ENCODE results near the gene EXOSC10. TPM values are rescaled to one million over a fixed set of nuclear protein-coding genes. Genes with fewer than 3 reads are reported as not detected.

EXOSC10 gene
- 100 to 1,000 TPM in 1 of 2 donors, 10 to 100 TPM in 1; 69.0 to 102 TPM for total RNA-seq

DNA sequence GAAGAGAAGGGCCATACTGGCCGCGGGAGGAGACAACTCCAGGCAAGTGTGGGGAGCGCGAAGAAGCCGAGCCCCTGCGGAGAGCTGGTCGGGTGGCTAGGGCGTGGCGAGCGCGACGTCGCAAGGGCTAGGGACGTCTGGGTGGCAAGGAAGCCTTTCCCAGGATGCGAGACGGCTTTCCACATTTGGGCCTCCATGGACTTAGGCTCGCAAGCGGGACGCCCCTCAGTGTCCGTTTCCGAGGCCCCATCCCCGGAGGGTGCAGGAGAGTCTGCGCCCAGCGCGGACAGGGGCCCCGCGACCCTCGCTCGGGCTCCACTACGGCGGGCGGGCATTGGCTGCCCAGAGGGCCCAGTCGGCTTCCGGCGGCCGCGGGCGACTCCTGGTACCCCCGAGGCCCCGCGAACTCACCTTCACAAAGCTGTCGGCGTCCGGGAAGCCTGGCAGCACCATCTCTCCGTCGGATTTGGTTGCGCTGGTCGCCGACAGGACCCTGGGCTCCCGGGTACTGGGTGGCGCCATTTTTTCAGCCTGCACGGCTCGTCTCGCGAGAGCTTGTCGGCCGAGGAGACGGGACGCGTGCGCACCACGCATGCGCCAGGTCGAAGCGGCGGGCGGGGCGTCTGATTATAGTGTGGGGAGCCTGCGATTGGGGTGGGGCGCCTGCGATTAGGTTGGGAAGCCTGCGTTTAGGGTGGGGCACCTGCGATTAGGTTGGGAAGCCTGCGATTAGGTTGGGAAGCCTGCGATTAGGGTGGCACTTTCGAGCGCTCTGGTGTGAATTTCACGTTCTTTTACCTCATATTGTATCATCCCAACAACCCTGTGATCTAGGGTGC lies at the start of gene EXOSC10:
TSS of gene EXOSC10 (minus strand) at position 560 of the 839 bp plus-strand sequence. CDS start at position 522, 38 bp downstream.
- H3K36me3 Mint-ChIP-seq (ENCODE audit: low read depth) = peaks cover 52% of the 10 kb centered on the region
- peak within 1 kb of the TSS; percentile 96 for H3K27ac Mint-ChIP-seq
- ATAC-seq (replicated peaks) = peak; percentile 97
- no peaks in the 10 kb centered on the region for H3K27me3 Mint-ChIP-seq
- H3K4me3 Mint-ChIP-seq = peak within 1 kb of the TSS; percentile 96
- H3K4me1 Mint-ChIP-seq = peaks cover 6% of the 10 kb centered on the region
- no peaks in the 10 kb centered on the region for H3K9me3 Mint-ChIP-seq

DNA sequence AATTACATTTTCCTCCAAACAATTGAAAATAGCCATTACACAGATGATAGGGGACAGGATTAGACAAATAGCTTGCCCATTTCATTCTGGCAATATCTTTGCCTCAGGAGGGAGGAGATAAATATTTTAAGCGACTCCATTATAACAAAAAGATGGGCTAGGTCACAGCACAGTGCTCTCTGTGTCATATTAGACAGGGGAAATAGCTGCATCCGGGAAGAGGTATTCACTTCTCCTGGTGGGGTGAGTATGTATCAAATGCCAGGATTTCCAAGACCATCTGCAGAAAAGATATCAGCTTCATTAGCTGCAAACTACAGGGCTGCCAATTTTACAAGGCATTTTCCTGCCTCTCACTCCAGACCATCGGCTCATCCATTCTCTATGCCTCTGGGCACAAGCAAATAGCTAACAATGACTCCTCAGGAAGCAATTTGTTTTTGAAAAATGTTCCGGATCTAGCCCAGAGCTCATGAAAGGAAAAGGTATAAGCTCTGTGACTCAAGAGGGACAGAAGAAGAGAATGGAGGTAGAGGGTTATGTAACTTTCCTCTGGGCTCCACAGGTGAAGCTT lies 47.6 kb upstream of the EXOSC10 start:
- Mint-ChIP-seq H3K36me3 (ENCODE audit: low read depth) (peaks cover 90% of the 10 kb centered on the region), H3K27ac (no peak overlapping the region), H3K4me3 (no peak overlapping the region), H3K4me1 (peaks cover 7% of the 10 kb centered on the region), H3K27me3 (no peaks in the 10 kb centered on the region), H3K9me3 (no peaks in the 10 kb centered on the region)
- no peak for ATAC-seq (replicated peaks)

DNA sequence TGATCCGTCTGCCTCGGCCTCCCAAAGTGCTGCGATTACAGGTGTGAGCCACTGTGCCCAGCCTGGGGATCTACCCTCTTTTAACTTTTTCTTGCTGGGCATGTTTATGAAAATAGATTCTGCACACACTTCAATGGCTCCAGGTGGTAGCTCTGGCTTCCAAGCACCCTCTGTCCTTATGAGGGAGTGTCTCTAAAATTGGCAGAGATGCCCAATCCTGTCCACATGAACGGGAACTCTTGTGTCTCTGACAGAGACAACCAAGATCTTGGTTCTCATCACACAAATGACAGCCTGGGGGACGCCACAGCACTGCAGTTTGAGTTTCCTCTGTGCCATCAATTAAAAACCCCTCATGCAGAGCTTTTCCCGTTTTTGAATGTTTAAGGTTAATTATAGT lies 46.1 kb upstream of the EXOSC10 start:
- no peak for ATAC-seq (replicated peaks)
- Mint-ChIP-seq H3K4me3 (no peak overlapping the region), H3K9me3 (no peaks in the 10 kb centered on the region), H3K27ac (no peak overlapping the region), H3K4me1 (peaks cover 7% of the 10 kb centered on the region), H3K27me3 (no peaks in the 10 kb centered on the region), H3K36me3 (ENCODE audit: low read depth) (peaks cover 84% of the 10 kb centered on the region)

DNA sequence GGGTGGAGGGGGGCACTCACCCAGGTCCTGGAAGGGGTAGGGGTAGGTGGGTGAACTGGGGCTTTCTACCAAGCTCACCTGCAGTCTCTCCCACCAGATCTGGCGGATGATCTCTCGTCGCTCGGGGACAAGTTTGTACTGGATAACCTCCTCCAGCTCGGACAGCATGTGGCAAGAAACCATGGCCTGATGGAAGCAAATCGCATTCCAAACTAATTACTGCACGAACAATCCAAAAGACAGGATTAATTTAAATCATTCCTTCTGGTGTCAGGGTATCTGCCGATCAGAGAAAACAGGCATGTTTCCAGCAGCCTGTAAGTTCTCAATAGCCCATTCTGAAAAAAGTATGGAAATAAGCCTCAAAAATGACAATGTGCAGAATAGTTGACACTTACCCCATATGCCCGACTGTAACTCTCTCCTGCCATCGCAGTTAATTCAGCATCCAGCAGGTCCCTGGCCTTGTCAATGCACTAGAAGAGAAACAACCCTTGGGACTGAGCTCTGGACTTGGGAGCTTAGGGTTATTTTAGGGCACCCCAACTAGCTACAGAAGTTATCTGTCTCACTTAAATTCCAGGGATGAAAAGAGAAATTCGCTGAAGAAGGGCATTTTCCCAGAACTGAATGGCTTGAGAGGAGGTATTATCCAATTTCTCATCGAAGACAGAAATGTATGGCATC lies 45.0 kb upstream of the EXOSC10 start:
- Mint-ChIP-seq H3K27ac (no peak overlapping the region), H3K4me1 (peaks cover 7% of the 10 kb centered on the region), H3K27me3 (no peaks in the 10 kb centered on the region), H3K36me3 (ENCODE audit: low read depth) (peaks cover 84% of the 10 kb centered on the region), H3K9me3 (no peaks in the 10 kb centered on the region), H3K4me3 (no peak overlapping the region)
- ATAC-seq (replicated peaks) = no peak

DNA sequence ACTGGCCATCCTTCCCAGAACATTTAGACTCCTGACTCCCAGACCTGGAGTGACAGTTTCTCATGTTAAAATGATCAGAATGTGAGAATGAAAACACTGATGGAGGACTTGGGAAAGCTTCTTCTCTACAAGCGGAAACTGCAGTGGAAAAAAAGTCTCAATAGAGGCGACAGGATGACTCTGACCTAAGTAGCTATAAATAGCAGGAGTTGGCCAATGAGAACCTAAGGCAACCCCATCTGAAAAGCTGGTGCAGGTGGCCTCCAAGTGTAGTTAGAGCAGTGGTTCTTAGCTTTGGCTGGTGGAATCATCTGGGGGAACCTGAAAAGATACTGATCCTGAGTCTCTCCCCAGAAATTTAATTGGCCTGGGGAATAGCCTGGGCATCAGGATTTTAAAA lies 44.2 kb upstream of the EXOSC10 start:
- Mint-ChIP-seq H3K27me3 (no peaks in the 10 kb centered on the region), H3K36me3 (ENCODE audit: low read depth) (peaks cover 83% of the 10 kb centered on the region), H3K27ac (peak overlapping the region; percentile 85), H3K4me1 (peaks cover 9% of the 10 kb centered on the region), H3K9me3 (no peaks in the 10 kb centered on the region), H3K4me3 (peak overlapping the region; percentile 36)
- ATAC-seq (replicated peaks) = peak; percentile 69

DNA sequence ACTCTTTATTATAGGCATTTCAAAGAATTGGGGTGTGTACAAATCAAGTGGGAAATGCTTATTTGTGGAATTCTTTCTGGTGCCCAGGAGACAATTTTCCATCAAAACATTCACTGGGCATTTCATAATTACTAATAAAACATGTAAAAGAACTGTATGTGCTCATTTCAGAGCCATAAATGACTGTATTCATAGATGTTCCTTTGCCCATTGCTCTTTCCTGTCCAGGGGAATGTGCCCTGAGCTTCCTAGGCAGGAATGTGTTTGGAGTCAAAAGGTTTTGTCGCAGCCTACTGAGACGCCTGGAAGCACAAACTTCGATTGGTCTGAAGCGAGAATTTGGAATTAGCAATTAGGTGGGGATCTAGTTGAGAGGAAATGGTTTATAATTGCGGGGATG lies 43.7 kb upstream of the EXOSC10 start:
- peaks cover 85% of the 10 kb centered on the region for H3K36me3 Mint-ChIP-seq (ENCODE audit: low read depth)
- no peaks in the 10 kb centered on the region for H3K27me3 Mint-ChIP-seq
- H3K9me3 Mint-ChIP-seq = no peaks in the 10 kb centered on the region
- no peak for ATAC-seq (replicated peaks)
- H3K4me1 Mint-ChIP-seq = peaks cover 11% of the 10 kb centered on the region
- H3K4me3 Mint-ChIP-seq = peak overlapping the region; percentile 36
- H3K27ac Mint-ChIP-seq = peak overlapping the region; percentile 85

DNA sequence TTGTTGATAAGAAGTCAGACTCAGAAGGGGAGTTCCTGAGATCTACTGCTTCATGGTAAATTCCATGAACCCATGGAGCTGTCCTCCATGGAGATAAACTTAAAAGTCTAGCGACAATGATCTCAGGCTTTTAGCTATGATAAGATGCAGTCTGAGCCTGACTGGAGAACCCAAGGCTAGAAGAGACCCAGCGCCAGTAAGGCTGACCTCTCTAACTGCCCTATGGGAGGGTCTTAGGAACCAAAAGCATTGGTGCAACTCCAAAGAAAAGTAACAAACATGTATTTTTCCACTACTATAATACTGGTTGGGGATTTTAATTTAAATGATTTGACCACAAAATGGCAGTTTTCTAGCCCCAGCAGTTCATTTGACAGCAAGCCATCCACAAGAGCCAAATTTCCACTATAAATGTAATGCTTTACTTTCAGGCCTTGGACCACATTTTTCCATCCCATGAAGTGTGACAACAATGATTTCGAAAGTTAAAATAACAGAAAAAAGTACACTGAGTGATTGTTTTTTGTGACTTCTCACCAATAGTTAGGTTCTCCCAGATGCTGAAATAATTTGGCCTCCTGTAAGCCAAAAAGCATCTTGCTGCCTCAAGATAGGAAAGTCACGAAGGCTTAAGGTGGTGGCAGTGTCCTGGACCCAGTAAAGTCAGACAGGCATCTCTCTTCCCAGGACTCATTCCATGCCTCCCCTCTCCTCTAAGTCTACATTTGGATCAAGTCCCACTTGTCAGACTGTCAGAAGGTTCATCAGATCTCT lies 43.1 kb upstream of the EXOSC10 start:
- peak overlapping the region; percentile 85 for H3K27ac Mint-ChIP-seq
- no peak for ATAC-seq (replicated peaks)
- H3K36me3 Mint-ChIP-seq (ENCODE audit: low read depth) = peaks cover 85% of the 10 kb centered on the region
- no peaks in the 10 kb centered on the region for H3K27me3 Mint-ChIP-seq
- H3K4me1 Mint-ChIP-seq = peaks cover 11% of the 10 kb centered on the region
- no peak overlapping the region for H3K4me3 Mint-ChIP-seq
- no peaks in the 10 kb centered on the region for H3K9me3 Mint-ChIP-seq

DNA sequence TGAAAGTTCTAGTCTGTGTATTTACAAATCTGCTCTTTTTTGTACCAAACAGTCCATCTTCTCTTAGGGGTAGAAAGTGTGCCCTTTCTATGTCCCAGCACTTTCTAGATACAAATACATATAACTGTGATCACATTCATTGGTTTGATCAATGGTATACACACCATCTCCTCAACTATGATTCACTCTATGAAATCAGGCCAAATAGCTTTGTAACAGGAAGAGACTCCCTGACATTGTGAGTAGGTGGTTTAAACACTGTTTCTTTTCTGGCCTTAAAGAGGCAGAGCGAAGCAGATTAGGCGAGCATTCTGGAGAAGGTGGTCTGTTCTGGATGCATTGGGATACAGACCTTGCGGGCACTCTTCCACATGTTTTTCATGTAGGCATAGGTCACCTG lies 39.3 kb upstream of the EXOSC10 start:
- H3K4me1 Mint-ChIP-seq = peaks cover 11% of the 10 kb centered on the region
- no peak for ATAC-seq (replicated peaks)
- no peak overlapping the region for H3K4me3 Mint-ChIP-seq
- peak overlapping the region; percentile 74 for H3K27ac Mint-ChIP-seq
- peaks cover 80% of the 10 kb centered on the region for H3K36me3 Mint-ChIP-seq (ENCODE audit: low read depth)
- no peaks in the 10 kb centered on the region for H3K27me3 Mint-ChIP-seq
- H3K9me3 Mint-ChIP-seq = no peaks in the 10 kb centered on the region

DNA sequence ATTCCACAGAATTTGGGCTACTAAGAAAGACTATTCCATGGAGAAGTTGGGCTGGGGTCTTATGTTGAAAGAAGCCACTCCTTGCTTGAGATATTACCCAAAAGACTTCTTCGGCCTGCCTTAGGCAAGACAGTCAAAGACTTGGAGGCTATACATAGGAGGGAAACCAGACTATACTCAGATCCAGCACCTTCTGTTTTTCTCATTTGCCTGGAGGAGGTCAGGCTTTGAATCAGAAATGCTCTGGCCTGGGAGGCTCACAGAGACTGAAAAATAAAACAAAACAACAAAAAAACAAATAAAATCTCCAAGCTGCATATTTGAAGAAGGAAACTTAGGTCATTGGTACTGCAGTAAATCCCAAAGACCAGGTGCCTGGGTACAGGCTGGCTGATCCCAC lies 38.4 kb upstream of the EXOSC10 start:
- ATAC-seq (replicated peaks) = no peak
- H3K9me3 Mint-ChIP-seq = no peaks in the 10 kb centered on the region
- peak overlapping the region; percentile 74 for H3K27ac Mint-ChIP-seq
- peaks cover 80% of the 10 kb centered on the region for H3K36me3 Mint-ChIP-seq (ENCODE audit: low read depth)
- no peak overlapping the region for H3K4me3 Mint-ChIP-seq
- H3K4me1 Mint-ChIP-seq = peaks cover 4% of the 10 kb centered on the region
- no peaks in the 10 kb centered on the region for H3K27me3 Mint-ChIP-seq

DNA sequence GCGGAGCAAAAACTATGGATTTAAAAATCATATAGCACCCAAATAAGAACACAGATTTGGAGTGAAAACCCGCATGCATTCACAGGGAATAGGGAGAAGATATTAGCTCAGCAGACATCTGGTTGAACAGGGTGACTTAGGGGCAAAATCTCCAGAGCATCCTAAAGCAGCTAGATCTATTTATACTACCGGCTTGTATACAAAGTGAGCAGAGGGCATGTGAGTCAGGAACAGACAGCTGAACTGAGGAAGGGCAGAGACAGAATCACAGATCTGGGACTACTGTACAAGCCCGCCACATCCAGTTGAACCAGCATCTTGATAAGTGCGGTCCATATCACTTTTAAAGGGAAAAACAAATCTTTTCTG lies 35.2 kb upstream of the EXOSC10 start:
- H3K9me3 Mint-ChIP-seq = no peaks in the 10 kb centered on the region
- ATAC-seq (replicated peaks) = no peak
- no peak overlapping the region for H3K27ac Mint-ChIP-seq
- no peaks in the 10 kb centered on the region for H3K27me3 Mint-ChIP-seq
- peaks cover 93% of the 10 kb centered on the region for H3K36me3 Mint-ChIP-seq (ENCODE audit: low read depth)
- no peak overlapping the region for H3K4me3 Mint-ChIP-seq
- H3K4me1 Mint-ChIP-seq = peaks cover 4% of the 10 kb centered on the region

DNA sequence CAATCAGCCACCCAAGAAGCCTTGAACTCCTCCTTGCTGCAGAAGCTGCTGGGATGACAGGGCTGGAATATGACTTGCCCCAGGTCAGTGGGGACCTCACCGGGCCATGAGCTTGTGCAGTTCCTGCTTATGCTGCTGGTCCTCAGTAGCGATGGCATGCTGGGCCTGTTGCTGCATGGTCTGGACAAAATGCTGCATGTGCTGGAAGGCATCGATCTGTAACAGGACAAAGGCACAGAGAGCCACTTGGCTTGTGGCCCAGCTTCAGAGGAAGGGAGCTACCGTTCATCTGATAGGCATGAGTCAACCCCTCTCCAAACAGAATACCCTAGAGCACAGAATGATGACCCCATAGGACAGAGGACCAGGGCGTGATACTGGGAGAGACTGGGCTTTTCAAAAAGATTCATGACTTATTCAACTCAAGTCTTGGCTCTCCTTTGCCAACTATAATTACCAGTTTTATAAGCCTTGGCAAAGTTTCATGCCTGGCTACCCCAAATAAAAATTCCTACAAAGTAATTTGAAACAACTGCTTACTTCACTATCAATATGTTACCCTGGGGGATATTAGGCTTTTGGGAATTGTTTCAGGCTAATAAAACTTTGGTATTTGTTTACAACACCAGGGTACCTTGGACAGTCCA lies 34.7 kb upstream of the EXOSC10 start:
- Mint-ChIP-seq H3K36me3 (ENCODE audit: low read depth) (peaks cover 93% of the 10 kb centered on the region), H3K9me3 (no peaks in the 10 kb centered on the region), H3K4me3 (no peak overlapping the region), H3K27ac (peak overlapping the region; percentile 24), H3K27me3 (no peaks in the 10 kb centered on the region), H3K4me1 (peaks cover 4% of the 10 kb centered on the region)
- no peak for ATAC-seq (replicated peaks)

DNA sequence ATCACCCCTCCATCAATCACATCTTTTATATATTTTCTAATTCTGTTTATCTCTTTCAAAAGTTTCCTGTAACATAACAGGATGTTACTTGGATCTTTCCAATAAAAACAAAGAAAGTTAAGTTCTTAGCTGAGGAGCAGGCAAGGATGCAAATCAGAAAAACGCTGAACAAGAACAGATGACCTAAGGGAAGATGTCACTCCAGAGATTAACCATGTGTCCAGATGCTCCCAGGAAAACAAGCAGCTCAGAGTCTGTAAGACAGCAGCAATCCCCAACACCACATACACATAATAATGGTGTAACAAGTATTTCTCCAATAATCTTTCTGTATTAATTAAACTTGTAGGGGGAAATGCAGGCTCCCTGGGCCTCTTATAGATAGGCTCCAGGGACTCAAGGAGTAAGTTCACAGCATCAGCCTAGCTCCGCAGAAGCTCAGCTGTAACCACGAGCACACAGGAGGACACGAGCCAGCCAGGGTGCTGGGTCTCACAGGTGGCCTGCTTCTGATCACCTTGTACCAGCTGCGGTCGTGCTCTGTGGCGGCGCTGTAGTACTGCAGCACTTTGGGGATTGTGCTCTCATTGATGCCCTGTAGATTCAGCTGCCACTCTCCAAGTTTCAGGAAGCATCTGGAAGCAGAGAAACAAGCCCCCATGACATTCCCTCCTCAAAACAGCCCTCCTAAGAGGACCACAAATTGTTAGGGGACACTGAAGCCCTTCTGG lies 33.1 kb upstream of the EXOSC10 start:
- ATAC-seq (replicated peaks) = no peak
- Mint-ChIP-seq H3K4me3 (no peak overlapping the region), H3K9me3 (no peaks in the 10 kb centered on the region), H3K27ac (no peak overlapping the region), H3K36me3 (ENCODE audit: low read depth) (peaks cover 92% of the 10 kb centered on the region), H3K4me1 (no peaks in the 10 kb centered on the region), H3K27me3 (no peaks in the 10 kb centered on the region)

DNA sequence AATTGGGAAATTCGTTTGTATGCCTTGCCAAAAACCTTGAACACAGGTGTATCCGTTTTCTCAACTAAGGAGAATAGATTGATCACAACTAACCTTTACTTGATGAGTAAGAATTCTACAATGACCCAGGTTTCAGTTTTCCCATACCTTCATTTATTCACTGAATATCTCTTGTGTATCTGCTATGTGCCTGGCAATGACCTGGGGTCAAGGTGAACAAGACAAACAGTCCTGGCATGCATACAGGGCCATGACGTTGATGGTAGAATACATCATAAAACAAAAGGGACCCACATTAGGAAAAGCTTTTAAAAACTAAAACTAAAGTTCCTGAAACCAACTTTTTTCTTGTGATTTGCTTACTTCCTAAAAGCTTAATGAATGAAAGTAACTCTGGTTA lies 32.1 kb upstream of the EXOSC10 start:
- Mint-ChIP-seq H3K27me3 (no peaks in the 10 kb centered on the region), H3K27ac (peak overlapping the region; percentile 42), H3K4me3 (no peak overlapping the region), H3K36me3 (ENCODE audit: low read depth) (peaks cover 96% of the 10 kb centered on the region), H3K4me1 (no peaks in the 10 kb centered on the region), H3K9me3 (no peaks in the 10 kb centered on the region)
- no peak for ATAC-seq (replicated peaks)

Measured in activated T-helper 17 cell treated with anti-CD3 and anti-CD28 coated beads, Interleukin-2, amount 50 U/mL, for 72 hours (primary cell).